DND-41 (cell line): Measurements from ENCODE around the gene SFT2D2.

ENCODE experiments used
- CTCF ChIP-seq: IDR thresholded peaks from 2 replicates; pipeline ENCODE4 v1.5.1; 2012; ENCODE audit warnings: borderline replicate concordance, low read length, moderate library complexity, mild to moderate bottlenecking; ENCODE audit not compliant: poor library complexity, severe bottlenecking; ENCODE audit errors: extremely low read depth
- EZH2 ChIP-seq: IDR thresholded peaks from 3 replicates; pipeline ENCODE4 v1.6.1; 2012; ENCODE audit warnings: borderline replicate concordance, low read depth, mild to moderate bottlenecking, moderate library complexity, low read length, inconsistent platforms; ENCODE audit not compliant: severe bottlenecking

- no peak for TF ChIP-seq CTCF
- TF ChIP-seq EZH2, result no peak
Measured at GRCh38 chr1:168180148-168180524, 45.7 kb upstream of the SFT2D2 start.
